ENCODE results near the gene PRKACB.
A peak's percentile ranks its signal among the peaks of the same experiment; 100 is the strongest.
"Not testable (repeated sequence)": the region's sequence is repeated elsewhere in the genome, so short reads cannot be mapped to it uniquely, and the experiment has no call there.

The PRKACB gene

DNA sequence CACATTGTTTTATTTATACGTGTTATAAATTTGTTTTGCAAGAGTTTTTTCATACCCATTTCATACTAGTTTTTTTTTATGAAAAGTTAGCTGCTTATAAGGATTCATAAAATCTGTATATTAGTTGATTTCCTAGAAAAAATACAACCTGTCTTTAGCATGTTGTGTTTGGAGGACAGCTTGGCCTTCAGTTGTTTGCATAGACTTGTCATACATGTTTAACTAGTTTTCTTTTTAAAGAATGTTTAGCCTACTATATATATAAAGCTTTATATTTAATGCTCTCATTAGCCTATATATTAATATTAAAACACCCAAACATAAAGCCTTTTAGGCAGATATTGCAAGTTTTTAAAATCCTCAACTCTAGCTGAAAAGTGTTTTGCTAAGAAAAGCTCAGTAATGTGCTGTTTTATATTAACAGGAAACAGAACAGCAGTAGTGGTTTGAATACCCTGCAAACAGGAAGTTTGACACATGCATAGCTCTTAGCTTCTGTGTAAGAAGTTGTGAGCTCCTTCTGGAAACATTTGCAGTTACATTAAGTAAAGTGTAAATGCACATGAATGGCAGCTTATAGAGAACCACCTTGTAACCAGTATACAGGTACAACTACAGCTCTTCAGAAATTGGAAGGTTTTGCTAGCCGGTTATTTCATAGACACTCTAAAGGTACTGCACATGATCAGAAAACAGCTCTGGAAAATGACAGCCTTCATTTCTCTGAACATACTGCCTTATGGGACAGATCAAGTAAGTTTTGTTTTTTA lies at the start of gene PRKACB:
PRKACB (plus strand) TSS at position 476 of the 770 bp plus-strand sequence; CDS start at position 567, 91 bp downstream.
- TF ChIP-seq GATA1 (IDR thresholded peaks at IDR 0.05; ENCODE audit: low read depth, low read length) = no peak
- peak; percentile 71 for TF ChIP-seq POLR2A (IDR thresholded peaks at IDR 0.05; ENCODE audit: low read length)
- peak; percentile 14 to 22 for DNase-seq

DNA sequence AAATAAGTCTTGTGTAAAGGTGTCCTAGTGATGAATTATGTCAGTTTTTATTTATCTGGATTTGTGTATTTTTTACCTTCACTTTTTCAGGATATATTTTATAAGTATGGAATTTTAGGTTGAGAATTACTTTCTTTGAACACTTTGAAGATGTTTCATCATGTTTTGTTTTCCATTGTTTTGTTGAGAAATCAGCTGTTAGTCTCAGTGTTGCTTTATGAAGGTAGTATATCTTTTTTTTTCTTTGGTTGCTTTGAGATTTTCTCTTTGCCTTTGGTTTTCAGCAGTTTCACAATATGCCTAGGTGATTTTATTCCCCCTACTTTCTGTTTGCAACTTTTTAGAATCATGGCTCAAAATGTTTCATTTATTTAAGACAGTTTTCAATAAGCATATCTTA lies 48.8 kb upstream of the PRKACB start:
- TF ChIP-seq GATA1 (IDR thresholded peaks at IDR 0.05; ENCODE audit: low read depth, low read length) = no peak
- no peak for TF ChIP-seq POLR2A (IDR thresholded peaks at IDR 0.05; ENCODE audit: low read length)
- no peak for DNase-seq

DNA sequence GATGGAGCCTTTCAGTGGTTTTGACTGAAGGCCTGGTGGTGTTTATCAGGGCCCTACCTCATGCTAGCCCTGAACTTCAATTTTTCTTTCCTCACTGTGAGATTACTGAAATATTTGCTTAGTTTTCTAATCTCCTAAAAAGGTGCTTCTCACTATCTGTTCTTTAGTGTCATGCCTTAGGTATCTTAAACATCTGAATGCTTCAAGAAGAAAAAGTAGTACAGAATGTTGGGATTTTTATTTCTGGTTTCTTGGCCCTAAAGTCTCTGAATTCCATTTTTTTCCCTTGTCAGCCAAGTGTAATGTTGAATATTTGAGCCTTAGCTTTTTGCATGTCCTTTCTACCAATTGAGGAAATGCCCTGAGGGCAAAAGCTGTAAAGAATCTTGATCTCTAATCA lies 47.9 kb upstream of the PRKACB start:
- no peak for TF ChIP-seq GATA1 (IDR thresholded peaks at IDR 0.05; ENCODE audit: low read depth, low read length)
- no peak for TF ChIP-seq POLR2A (IDR thresholded peaks at IDR 0.05; ENCODE audit: low read length)
- DNase-seq = no peak

DNA sequence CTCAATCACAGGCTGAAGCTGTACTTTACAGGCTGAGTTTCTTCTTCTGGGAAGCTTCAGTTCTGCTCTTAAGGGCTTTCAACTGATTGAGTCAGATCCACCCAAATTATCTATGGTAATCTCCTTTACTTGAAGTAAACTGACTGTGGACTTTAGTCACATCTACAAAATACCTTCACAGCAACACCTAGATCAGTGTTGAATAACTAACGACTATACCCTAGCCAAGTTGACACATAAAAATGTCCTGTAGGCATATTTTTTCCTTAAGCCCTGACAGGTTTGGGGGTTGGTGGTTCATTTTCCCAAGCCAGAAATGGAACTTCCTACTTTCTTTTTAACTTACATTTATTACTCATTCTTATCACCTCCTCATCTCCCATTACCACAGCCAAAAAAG lies 42.9 kb upstream of the PRKACB start:
- peak; percentile 2 to 53 for DNase-seq
- no peak for TF ChIP-seq GATA1 (IDR thresholded peaks at IDR 0.05; ENCODE audit: low read depth, low read length)
- no peak for TF ChIP-seq POLR2A (IDR thresholded peaks at IDR 0.05; ENCODE audit: low read length)

DNA sequence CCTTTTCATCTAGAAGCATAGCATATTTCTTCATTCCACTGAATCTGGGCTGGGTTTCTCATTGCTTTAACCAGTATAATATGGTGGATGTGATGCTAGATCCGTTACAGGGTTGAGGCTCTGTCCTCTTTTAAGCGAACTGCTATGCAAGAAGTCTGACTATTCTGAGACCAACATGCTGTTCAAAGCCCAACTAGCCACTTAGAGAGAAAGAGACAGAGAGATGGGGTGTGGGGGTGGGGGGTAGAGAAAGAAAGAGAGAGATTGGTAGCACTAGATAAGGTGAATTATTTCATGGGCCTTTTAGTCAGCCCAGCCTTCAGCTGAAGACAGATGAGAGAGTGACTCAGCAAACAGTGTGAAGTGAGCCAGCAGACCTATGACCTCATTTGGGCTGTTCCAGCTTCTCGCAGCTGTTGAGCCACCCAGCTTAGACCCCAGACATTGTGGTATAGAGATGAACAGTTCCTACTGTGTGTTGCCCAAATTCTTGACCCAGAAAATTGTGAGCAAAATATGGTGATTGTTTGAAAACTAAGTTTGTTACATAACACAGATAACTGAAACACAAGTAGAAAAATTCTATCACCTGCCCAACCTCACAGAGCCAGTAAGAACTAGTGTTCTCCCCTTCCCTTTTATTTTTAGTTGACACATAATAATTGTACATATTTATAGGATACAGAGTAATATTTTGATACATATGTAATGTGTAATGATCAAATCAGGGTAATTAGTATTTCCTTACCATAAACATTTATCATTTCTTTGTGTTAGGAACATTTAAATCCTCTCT lies 40.7 kb upstream of the PRKACB start:
- TF ChIP-seq GATA1 (IDR thresholded peaks at IDR 0.05; ENCODE audit: low read depth, low read length) = peak; percentile 27
- no peak for TF ChIP-seq POLR2A (IDR thresholded peaks at IDR 0.05; ENCODE audit: low read length)
- DNase-seq = peak; percentile 93 to 95

DNA sequence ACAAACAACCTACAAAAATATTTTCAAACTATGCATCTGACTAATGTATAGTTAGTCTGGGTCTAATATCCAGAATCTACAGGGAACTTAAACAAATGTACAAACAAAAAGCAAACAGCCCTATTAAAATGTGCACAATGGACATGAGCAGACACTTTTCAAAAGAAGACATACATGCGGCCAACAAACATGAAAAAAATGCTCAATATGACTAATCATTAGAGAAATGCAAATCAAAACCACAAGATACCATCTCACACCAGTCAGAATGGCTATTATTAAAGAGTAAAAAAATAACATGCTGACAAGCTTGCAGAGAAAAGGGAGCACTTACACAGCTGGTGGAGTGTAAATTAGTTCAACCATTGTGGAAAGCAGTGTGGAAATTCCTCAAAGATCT lies 36.5 kb upstream of the PRKACB start:
- DNase-seq = not testable (repeated sequence)

DNA sequence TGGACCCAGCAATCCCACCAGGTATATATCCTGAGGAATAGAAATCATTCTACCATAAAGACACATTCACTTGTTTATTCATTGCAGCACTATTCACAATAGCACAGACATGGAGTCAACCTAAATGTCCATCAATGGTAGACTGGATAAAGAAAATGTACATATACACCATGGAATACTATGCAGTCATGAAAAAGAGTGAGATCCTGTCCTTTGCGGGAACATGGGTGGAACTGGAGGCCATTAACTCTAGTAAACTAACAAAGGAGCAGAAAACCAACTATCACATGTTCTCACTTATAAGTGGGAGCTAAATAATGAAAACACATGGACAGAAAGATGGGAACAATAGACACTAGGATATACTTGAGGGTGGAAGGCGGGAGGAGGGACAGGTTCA lies 36.1 kb upstream of the PRKACB start:
- DNase-seq = no peak
- no peak for TF ChIP-seq GATA1 (IDR thresholded peaks at IDR 0.05; ENCODE audit: low read depth, low read length)
- no peak for TF ChIP-seq POLR2A (IDR thresholded peaks at IDR 0.05; ENCODE audit: low read length)

DNA sequence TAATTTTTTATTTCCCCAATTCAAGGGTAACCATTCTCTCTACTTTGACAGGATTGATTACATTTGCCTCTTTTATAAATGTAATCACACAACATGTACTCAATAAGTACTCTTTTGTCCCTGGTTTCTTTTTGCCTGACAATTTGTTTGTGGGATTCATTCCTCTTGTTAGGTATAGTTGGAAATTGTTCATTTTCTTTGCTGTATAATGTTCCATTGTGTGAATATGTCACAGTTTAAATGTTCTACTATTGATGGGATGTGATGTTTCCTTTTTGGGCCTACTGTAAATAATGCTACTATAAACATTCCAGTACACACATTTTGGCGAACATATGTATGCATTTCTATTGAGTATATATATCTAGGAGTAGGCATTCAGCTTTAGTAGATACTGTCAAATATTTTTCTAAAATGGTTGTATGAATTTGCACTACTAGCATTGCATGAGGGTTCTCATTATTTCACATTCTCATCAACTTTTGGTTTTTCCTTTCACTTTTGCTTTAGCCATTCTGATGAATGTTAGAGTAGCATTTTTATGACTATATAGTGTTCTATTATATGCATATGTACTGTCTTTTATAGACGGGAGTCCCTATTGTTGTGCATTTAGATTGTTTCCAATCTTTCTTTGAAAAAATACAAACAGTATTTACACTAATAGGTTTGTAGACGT lies 35.0 kb upstream of the PRKACB start:
- peak in 1 of 2 experiments; percentile 23 for DNase-seq
- no peak for TF ChIP-seq GATA1 (IDR thresholded peaks at IDR 0.05; ENCODE audit: low read depth, low read length)
- no peak for TF ChIP-seq POLR2A (IDR thresholded peaks at IDR 0.05; ENCODE audit: low read length)

DNA sequence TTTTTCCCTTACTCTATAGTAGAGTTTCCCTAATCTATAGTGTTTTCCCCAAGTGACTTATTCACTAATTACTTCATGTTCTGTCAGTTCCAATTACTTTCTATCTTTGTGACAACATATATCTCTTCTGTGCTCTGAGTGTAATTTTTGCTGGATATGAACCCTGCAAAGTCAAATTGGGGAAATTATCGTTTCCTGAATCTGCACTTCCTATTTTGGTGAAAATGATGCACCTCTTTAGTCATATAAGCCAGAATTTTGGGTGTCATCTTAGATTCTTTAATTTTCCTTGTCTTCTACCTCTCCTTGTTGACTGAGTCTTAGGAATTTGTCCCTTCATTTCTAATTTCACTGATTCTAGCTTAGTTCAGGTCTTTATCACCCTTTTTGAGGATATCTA lies 33.4 kb upstream of the PRKACB start:
- TF ChIP-seq POLR2A (IDR thresholded peaks at IDR 0.05; ENCODE audit: low read length) = no peak
- no peak for TF ChIP-seq GATA1 (IDR thresholded peaks at IDR 0.05; ENCODE audit: low read depth, low read length)
- DNase-seq = no peak

DNA sequence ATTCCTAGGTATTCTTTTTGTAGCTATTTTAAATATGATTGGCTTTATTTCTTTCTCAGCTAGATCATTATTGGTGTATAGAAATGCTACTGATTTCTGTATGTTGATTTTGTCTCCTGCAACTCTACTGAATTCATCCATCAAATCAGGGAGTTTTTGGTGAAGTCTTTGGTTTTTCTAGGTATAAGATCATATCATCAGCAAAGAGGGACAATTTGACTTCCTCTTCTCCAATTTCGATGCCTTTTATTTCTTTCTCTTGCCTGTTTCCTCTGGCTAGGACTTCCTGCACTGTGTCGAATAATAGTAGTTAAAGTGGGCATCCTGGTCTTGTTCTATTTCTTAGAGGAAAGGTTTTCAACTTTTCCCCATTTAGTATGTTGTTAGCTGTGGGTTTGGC lies 27.5 kb upstream of the PRKACB start:
- no peak for TF ChIP-seq GATA1 (IDR thresholded peaks at IDR 0.05; ENCODE audit: low read depth, low read length)
- TF ChIP-seq POLR2A (IDR thresholded peaks at IDR 0.05; ENCODE audit: low read length) = no peak
- DNase-seq = no peak

DNA sequence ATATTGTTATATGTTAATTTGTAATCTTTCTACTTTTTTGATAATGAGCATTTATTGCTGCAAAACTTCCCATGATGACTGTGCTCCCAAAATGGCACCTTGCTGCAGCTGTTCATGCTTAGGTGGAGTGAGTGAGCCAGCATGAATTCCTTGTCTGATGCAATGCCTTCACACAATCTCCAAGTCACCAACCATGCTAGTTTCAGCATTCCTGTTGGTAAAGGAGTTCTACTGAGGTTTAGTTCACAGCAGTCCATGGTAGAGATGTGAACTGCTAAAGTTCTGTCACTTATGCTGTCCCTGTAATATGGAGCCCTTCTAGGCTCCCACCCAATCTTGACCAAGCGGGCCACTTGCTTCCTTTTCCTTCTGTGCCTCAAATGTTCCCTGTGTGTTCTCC lies 26.2 kb upstream of the PRKACB start:
- peak; percentile 9 to 51 for DNase-seq
- TF ChIP-seq GATA1 (IDR thresholded peaks at IDR 0.05; ENCODE audit: low read depth, low read length) = no peak
- TF ChIP-seq POLR2A (IDR thresholded peaks at IDR 0.05; ENCODE audit: low read length) = no peak

DNA sequence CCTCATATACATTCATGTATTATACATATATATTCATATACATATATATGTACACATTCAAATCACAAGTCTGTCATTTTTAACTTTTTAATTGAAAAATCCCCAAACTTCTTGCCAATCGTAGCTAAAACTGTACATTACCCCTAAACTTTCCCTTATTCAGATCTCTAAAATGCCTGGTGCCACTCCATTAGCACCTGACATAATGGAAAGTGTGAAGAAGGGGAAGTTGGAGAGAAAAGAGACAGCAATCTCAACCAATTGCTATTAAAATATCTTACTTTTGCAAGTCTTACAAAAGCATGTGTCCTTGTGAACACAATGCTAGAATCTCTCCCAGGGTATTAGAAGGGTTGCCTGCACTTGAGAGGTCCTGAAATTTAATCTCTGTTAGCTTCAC lies 22.7 kb upstream of the PRKACB start:
- TF ChIP-seq POLR2A (IDR thresholded peaks at IDR 0.05; ENCODE audit: low read length) (no peak), GATA1 (IDR thresholded peaks at IDR 0.05; ENCODE audit: low read depth, low read length) (no peak)
- no peak for DNase-seq

DNA sequence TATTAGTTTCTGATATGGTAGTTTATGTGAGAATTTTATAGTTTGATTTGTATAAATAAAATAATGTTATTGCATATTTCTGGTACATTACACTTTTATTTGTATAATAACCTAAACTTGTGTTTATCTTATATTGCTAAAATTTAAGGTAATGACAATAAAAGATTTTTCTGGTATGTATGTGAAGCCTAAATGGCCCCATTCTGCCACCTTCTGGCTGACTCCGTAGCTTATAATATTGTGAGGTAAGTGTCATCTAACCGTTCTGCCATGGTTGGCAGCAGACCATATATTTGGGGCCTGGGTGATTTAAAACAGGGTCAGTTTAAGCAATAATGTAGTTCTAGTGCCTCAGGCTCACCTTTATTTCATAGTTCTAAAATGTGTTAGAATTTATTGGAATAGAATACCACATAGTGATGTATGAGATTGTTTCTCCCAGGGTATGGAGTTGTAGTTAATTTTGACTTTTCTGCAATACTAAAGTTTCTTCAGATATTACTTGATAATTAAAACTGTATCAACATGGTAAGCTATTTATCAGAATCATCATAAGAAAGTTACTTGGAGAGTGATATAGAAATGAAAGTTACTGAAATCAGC lies 21.2 kb upstream of the PRKACB start:
- DNase-seq = peak; percentile 60 to 82
- no peak for TF ChIP-seq POLR2A (IDR thresholded peaks at IDR 0.05; ENCODE audit: low read length)

DNA sequence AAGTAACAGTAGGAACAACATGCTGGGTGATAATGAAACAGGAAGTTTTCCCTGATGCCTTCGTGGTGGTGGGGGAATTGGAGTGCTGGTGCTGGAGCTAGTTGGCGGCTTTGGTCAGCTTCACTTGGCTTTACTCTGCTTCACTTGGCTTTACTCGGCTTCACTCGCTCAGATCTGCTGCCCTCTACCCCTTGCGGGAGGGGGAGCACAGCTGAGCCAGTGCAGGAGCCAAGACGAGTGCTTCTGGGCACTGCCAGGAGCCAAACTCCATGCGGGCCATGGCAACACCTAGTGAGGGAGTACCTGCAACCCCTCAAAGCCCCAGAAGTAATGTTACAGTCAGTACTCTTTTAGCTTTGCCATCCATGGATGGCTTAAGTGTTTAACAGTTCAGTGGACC lies 10.6 kb upstream of the PRKACB start:
- TF ChIP-seq POLR2A (IDR thresholded peaks at IDR 0.05; ENCODE audit: low read length) (no peak), GATA1 (IDR thresholded peaks at IDR 0.05; ENCODE audit: low read depth, low read length) (no peak)
- DNase-seq = no peak
